HG03025 (cell line): ENCODE results near the gene CTNND1.
"Not testable (repeated sequence)": the region's sequence is repeated elsewhere in the genome, so short reads cannot be mapped to it uniquely, and the experiment has no call there.

Source experiments
- ATAC-seq: cut with Tn5 transposase; IDR thresholded peaks from one replicate; pipeline ENCODE4 v1.9.1; 2021; ENCODE audit warnings: mild to moderate bottlenecking, moderate library complexity; ENCODE audit not compliant: unreplicated experiment, low FRiP score

CTNND1 gene, protein sequence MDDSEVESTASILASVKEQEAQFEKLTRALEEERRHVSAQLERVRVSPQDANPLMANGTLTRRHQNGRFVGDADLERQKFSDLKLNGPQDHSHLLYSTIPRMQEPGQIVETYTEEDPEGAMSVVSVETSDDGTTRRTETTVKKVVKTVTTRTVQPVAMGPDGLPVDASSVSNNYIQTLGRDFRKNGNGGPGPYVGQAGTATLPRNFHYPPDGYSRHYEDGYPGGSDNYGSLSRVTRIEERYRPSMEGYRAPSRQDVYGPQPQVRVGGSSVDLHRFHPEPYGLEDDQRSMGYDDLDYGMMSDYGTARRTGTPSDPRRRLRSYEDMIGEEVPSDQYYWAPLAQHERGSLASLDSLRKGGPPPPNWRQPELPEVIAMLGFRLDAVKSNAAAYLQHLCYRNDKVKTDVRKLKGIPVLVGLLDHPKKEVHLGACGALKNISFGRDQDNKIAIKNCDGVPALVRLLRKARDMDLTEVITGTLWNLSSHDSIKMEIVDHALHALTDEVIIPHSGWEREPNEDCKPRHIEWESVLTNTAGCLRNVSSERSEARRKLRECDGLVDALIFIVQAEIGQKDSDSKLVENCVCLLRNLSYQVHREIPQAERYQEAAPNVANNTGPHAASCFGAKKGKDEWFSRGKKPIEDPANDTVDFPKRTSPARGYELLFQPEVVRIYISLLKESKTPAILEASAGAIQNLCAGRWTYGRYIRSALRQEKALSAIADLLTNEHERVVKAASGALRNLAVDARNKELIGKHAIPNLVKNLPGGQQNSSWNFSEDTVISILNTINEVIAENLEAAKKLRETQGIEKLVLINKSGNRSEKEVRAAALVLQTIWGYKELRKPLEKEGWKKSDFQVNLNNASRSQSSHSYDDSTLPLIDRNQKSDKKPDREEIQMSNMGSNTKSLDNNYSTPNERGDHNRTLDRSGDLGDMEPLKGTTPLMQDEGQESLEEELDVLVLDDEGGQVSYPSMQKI

DNA sequence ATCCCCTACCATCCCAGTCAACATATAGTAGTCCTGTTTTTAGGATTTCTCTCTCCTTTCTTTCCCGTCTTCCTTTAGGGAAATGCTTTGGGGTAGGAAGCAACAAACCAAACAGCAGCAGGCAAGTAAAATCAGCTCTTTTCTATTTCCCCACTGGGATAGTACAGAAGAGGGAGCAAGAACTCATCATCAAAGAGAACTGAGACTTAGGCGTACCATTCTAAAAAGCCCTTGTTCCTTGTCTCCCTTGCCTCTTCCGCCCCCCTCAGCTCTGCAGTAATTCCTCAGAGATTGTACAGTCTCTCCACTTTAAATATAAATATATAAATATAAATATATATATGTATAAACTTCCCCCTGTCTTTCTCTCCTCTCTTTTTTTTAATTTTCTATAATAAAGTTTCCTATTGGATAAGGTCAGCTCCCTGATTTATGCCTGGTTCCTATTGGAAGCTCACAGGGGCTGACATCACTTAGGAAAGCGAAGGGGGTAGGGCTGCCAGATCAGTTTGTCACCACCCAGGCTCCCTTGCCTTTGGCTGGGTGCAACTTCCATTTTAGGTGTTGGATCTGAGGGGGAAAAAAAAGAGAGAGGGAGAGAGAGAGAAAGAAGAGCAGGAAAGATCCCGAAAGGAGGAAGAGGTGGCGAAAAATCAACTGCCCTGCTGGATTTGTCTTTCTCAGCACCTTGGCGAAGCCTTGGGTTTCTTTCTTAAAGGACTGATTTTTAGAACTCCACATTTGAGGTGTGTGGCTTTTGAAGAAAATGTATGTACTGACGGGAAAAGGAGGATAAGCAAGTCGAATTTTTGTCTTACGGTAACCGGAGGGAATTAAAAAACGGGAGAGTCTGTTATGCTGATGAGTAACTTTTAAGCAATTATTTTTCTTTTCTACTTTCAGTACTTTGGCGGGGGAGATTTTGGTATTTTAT, at the start of gene CTNND1:
TSS of gene CTNND1 (plus strand) at position 502 of the 934 bp plus-strand sequence. CDS start 29,677 bp downstream, outside the sequence.
- ATAC-seq: peak; percentile 85

DNA sequence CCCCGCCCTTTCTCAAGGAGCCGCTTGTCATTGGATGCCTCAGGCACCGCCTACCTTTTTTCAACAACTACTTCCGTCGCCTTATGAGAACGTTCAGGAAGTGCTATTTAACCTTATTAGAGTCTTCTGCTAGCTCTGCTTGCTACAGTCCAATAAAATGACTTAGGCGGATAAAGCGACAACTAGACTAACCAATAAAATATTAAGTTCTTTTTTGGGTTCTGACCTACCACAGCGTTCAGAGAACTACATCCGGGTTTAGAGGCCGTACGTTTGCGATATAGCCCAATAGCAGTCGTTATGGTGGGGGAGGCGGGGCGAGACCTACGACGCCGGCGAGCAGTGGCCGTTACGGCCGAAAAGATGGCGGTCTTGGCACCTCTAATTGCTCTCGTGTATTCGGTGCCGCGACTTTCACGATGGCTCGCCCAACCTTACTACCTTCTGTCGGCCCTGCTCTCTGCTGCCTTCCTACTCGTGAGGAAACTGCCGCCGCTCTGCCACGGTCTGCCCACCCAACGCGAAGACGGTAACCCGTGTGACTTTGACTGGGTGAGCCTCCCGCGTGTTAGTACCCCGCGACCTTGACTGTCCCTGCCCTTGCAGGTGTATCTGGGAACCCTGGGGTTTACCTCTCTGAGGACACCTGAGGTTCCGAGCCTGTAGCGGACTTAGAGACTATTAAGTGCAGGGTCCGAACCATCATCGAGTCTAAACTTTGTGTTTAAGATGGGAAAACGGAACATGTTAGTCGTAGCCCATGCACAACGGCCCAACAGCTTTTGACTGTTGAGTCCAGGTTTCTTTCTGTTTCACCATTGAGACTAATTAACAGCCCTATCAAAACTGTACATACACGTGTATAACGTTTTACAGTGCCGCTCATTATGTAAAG, 49.1 kb upstream of the CTNND1 start, which contains the start of gene TMX2:
TSS of gene TMX2 (plus strand) at position 338 of the 895 bp plus-strand sequence. CDS start at position 364, 26 bp downstream.
- ATAC-seq: peak; percentile 93

DNA sequence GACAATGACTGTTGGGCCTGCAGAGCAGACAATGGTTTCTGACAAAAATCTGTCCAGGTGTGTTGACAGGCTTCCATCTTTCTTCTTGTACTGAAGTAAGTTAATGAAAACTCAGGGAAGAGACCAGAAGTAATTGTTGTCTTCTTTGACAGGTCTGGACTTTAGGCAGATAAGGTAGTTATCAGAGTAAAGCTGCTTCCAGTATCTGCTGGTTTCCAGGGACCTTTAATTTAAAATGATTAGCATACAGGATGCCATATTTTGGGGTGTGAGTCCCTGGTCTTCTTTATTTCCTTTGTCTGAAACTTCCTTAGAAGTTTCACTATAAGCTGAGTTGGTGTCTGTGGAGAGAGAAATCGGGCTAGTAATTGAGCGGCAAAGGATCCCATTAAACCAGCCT, 47.8 kb upstream of the CTNND1 start:
- no peak for ATAC-seq

DNA sequence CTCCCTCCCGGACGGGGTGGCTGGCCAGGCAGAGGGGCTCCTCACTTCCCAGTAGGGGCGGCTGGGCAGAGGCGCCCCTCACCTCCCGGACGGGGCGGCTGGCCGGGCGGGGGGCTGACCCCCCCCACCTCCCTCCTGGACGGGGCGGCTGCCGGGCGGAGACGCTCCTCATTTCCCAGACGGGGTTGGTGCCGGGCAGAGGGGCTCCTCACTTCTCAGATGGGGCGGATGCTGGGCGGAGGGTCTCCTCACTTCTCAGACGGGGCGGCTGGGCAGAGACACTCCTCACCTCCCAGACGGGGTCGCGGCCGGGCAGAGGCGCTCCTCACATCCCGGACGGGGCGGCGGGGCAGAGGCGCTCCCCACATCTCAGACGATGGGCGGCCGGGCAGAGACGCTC, 44.9 kb upstream of the CTNND1 start:
- ATAC-seq: not testable (repeated sequence)

DNA sequence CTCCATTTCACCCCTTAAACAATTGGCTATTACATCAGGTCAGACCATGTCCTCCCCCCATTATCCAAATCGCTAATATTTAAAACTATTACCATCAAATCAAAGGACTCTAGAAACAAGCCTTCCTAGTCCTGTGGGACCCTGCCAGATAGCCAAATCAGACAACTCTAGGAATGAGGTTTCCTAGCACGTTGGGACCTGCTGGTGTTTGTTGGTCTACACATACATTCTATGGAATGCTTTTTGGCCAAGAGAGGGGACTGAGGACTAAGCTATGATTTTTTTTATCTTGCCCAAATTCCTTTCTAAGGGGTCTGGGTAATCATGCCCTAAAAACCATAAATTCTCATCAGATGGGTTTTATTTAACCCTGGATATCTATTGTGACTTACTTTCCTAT, 34.4 kb upstream of the CTNND1 start:
- no peak for ATAC-seq

DNA sequence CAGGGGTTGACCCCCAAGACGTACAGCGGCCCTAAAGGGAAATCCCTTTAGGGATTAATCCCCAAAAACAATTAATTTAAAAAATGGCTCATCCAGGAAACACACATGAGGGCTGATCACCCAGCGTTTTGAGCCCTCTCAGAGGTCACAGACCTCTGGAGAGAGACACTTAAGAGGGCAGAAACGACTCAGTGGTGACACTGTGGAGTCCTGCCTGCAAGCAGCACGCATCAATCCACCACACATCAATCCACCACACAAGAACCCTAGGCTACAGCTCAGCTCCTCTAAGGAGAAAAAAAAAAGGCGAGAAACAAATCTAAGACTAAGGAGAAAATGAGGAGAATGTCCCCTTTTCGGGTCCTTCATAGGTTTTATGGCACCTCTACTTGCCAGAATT, 32.8 kb upstream of the CTNND1 start:
- ATAC-seq: no peak

DNA sequence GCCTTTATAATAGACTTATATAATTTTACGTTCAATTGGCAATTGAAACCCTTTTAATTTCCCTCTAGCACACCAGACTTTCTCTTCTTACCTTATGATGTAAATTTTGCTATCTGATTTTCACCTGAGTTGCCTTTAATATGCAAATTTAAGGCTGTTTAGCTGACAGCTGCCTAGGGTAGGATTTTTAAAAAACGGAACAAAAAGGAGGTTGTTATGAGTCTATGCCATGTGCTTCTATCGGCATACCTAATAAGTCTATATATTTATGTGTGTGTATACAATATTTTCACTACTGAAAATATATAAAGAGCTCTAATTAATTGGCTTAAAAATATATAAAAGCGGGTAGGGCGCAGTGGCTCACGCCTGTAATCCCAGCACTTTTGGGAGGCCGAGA, 32.1 kb upstream of the CTNND1 start:
- no peak for ATAC-seq

DNA sequence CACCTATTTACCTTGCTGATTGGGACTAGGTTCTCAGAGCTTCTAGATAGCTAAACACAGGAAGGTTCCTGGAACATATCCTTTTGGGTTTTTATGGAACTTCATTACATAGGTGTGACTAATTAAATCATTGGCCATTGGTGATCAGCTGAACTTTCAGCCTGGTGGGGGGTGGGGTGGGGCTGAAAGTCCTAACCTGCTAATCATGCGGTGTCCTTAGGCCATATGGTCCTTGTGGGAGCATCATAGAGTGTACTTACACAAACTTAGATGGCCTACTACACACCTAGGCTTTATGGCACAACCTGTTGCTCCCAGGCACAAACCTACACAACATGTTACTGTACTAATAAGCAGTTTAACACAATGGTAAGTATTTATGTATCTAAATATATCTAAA, 28.9 kb upstream of the CTNND1 start:
- ATAC-seq: no peak

DNA sequence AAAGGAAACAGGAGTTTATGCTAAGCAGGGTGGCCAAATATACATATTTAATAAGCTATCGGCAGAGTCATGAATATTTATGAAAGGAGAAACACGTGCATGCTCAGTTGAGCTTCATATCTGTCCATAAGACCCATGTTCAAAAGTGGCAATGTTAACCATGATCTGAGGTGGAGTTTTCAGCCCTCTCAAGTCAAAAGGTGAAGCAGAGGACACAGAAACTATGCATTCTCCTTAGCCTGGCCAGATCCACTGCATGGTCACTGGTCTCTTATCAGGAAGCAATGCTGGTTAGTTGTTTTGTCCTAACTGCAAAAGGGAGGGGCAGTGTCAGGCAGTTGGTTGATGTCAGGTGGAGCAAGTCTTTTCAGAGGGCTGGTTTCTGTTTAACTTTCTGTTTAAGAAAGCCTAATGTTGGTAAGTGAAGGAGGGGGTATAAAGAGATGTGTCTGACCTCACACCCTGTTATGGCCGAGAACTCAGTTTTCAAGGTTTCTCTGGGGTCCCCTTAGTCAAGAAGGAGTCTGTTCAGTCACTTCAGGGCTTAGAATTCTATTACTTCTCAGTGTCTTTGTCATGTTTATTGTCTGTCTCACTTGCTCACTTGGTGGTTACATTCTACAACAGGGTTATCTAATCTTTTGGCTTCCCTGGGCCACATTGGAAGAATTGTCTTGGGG, 25.8 kb upstream of the CTNND1 start:
- ATAC-seq: no peak

DNA sequence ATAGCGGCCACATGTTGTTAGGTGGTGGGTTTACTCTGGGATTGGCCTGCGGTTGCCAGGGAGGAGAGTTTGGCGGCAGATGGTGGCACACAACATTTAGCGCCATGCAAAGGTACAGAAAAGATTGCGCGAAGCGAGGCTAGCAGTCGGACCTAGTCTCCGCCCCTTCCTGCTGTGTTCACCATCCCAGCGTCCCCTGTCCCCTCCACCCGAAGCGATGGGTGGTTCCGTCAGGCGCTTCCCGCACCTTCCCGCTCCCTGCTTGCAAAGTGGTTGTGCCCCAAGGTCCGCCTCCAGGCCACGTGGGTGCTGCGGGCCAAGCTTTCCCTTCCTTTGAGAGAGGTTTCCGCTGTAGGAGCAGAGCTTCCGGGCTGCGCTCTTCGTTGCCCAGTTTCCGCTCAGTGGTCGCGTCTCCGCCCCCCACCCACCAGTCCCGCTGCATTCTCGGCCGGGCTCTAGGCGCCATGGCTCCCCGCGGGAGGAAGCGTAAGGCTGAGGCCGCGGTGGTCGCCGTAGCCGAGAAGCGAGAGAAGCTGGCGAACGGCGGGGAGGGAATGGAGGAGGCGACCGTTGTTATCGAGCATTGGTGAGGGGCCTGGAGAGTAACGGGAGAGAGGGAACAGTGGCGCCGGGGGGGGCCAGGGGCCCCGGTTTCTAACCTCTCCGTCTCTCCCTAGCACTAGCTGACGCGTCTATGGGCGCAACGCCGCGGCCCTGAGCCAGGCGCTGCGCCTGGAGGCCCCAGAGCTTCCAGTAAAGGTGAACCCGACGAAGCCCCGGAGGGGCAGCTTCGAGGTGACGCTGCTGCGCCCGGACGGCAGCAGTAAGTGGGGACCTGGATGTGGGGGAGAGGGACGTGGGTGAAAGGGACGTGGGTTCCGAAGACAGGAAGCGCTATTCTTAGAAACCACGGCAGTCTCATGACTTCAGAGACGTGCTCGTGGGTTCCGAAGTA, 20.2 kb upstream of the CTNND1 start, which contains the start of gene SELENOH:
TSS of gene SELENOH (plus strand) at position 360 of the 955 bp plus-strand sequence. CDS start at position 465, 105 bp downstream.
- peak; percentile 86 for ATAC-seq

DNA sequence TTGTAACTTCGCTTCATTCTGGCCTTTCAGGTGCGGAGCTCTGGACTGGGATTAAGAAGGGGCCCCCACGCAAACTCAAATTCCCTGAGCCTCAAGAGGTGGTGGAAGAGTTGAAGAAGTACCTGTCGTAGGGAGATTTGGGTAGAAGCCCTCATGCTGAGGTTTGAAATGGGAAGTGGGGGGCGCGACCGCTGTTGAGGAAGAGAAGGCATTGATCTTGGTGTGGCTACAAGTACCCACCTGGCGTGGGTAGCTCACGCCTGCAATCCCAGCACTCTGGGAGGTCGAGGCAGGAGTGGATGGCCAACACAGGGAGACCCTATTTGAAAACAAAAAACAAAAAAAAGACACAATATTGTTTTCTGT, 19.5 kb upstream of the CTNND1 start:
- no peak for ATAC-seq

DNA sequence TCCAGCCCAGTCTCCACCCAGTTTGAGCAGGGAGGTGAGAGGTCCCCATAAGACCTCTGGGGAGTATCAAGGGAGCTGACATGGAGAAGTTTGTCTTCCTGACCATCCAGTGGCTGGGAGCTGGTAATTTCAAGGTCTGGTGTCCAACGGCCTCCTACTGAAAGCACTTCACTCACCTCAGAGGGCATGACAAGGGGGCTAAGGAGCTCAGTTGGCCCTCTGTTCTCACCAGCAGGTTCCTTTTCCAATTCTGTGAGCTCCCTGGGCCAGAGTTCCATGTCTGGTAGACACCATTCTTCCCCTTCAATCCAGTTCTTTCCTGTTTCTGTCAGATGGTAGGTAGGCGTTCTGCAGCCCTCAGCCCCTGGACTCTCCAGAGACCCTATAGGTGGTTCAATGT, 17.2 kb upstream of the CTNND1 start:
- ATAC-seq: no peak

DNA sequence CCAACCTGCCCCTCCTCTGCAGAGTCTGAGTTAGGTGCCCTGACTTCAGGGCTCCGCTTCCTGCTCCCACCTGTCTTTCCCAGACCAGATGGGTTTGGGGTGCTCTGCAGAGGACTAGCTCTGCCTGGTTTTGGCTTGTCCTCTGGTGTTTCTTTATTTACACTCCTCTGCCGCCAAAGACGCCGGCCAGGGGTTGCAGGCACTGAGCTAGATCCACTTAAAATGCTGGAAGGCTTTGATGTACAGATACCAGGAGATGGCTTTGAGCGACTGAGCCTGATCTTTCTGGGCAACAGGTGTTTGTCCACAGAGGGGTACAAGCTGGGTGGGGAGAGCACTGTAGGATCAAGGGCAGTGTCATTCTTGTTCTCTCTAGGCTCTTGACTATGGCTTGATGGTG, 16.4 kb upstream of the CTNND1 start:
- no peak for ATAC-seq

DNA sequence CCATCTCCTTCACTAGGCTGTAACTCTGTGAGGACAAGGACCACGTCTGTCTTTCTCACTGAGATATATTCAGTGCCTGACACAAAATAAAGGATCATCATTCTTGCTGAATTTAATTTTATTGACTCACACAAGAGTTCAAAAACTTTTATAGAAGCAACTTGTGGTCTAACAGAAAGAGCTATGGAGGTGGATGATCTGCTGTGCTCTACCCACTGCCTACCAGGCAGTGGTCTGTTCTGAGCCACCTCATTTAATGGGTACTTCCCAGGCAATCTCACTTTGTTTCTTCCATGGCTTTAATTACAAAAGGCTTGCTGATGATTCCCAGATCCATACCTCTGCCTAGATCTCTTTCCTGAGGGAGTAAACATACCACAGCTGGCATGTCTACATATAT, 14.7 kb upstream of the CTNND1 start:
- no peak for ATAC-seq

DNA sequence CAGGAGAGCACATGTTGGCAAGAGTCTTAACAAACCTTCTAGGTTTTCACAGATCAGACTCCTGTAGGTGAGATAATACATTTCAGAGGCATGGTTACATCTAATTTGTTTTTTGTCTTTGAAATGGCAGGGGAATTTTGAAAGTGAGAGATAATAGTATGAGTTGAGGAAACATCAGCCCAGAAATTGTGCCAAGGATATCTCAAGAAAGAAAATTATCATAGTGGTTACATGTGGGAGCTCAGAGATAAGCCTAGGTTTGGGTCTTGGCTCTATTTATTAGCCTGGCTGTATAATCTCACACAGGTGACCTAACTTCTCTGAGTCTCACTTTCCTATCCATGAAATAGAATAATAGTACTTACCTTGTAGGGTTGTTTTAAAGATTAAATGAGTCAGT, 10.4 kb upstream of the CTNND1 start:
- no peak for ATAC-seq

DNA sequence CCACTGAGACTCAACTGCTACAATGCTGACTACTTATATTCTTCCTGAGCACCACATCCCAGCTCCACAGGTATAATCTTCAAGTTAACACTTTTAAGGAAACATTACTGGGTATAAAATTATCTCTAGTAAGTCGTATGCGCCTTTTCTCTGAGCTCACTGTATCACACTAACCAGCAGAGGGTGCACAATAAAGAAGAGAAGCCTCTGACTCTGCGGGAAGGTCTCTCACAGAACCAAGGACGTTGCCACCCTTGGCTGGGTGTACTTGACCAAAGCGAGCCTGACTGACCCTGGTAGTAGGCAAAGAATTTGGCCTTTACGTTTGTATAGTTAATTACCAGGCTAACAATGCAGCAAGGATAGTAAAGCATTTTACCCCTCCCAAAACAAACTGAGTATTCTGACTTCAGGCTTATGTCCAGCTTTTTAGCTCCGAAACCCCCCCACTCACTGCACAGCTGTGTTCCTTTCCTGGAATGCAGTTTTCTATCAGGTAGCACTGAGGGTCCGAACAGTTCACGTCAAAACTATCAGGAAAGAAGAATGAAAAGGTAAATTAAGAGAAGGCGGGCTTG, 9.8 kb upstream of the CTNND1 start, which contains the start of gene BTBD18:
TSS of gene BTBD18 (minus strand) at position 144 of the 578 bp plus-strand sequence. CDS start 631 bp downstream, outside the sequence.
- ATAC-seq: no peak

DNA sequence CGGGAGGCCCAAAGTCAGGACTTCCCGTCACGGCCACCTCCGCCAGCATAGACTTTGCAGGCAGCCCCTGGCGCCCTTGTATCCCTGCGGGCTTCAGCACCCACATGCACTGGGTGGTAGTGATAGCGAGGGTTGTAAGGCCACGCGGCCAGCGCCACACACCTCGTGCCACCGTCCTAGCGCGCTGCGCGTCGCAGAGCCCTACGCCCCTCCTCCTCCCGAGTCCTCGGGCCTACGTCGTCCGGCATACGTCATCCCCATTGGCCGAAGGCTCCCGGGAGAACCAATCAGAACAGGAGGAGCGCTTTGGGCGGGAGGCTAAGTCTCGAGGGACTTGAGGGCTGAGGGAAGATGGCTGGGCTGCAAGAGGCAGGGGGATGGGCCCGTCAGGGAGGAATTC, 8.6 kb upstream of the CTNND1 start:
- no peak for ATAC-seq
